Pancreas (tissue), 10 donors: Measurements from ENCODE around the gene HDAC4. TPM values are rescaled to one million over a fixed set of nuclear protein-coding genes. Genes with fewer than 3 reads are reported as not detected.

Experiments used
- ATAC-seq, 4 donors: fragments of 200-7000 bp; cut with Tn5 transposase; one replicate each; pipeline versions ENCODE4 v1.8.0 to v1.9.1; 2020; ENCODE audit warnings: mild to moderate bottlenecking in 4 of 4, moderate library complexity in 4 of 4
- DNase-seq, 6 donors: peaks; one replicate each; pipeline ENCODE4 v3.0.0-alpha.2; 2020
- FAIRE-seq: peaks from 2 replicates; lab custom pipeline; 2012; peaks lifted over from hg19 to GRCh38; lab: Jason Lieb, UNC
- H3K27ac ChIP-seq, 4 donors: fragments of 200-600 bp; sonication (generic); 1 replicate in 3 of 4; 2 replicates in 1 of 4; pipeline versions ENCODE4 v1.5.0 to v1.8.0; 2020
- H3K27me3 ChIP-seq, 4 donors: fragments of 200-600 bp; one replicate each; pipeline ENCODE4 v1.8.0; 2021
- H3K36me3 ChIP-seq, 3 donors: fragments of 200-600 bp; sonication (generic) in 1 of 3; one replicate each; pipeline versions ENCODE4 v1.5.0 to v1.8.0; 2020 to 2021
- H3K4me1 ChIP-seq, 3 donors: fragments of 200-600 bp; one replicate each; pipeline ENCODE4 v1.8.0; 2021
- H3K4me3 ChIP-seq, 4 donors: fragments of 200-600 bp; sonication (generic) in 2 of 4; one replicate each; pipeline versions ENCODE4 v1.5.0 to v1.8.0; 2020 to 2021
- H3K9me3 ChIP-seq, 4 donors: fragments of 200-600 bp; one replicate each; pipeline ENCODE4 v1.8.0; 2021
- WGBS, 2 donors: extraction: QIAGEN DNeasy Blood & Tissue Kit; methylation state at CpG; one replicate each; pipeline ENCODE4 v1.1.7; 2013; 5-methylcytosine and 5-hydroxymethylcytosine counted together
- intact Hi-C, 3 donors: fragments of 100-400 bp; cut with DNase I; formaldehyde crosslinking; loops; one replicate each; pipeline versions ENCODE4 v1.11.1 to v1.14.2; 2022
- polyA plus RNA-seq, 2 donors: library from polyadenylated mRNA; stranded (reverse); fragments of 200-250 nt; gene quantifications; one replicate each; pipeline ENCODE4 v1.2.3, GENCODE V29; 2013
- total RNA-seq, 6 donors: library from RNA; stranded (reverse); fragmentation: NEBNext Ultra II Directional in 4 of 6; extraction: Animal tissue kit (Norgen Biotek cat#: 25700) in 4 of 6; gene quantifications; one replicate each; pipeline versions ENCODE4 v1.2.1 to v1.2.4, GENCODE V29; 2021 to 2023
- TF ChIP-seq, protein P1 (sequence below), 4 donors: fragments of 200-600 bp; sonication (generic) in 3 of 4; IDR thresholded peaks; one replicate each; pipeline versions ENCODE4 v1.5.0 to v1.8.0; 2021; ENCODE audit warnings: antibody characterized with exemption in 4 of 4
- donor health status: healthy with polysubstance abuse.
- donor health status: DM: no; HTN: no; CAD: no; lungs with moderate emphysema.
- donor health status: DM: no; HTN: no; CAD: no.
- donor health status: control.
- donor health status: control.
- donor health status: Bipolar disorder and iron deficiency.
- donor health status: DM: yes; HTN: yes; CAD: no.
- donor health status: DM: no; HTN: no; CAD: no.
- donor health status: DM: no; HTN: no; CAD: no.
- donor health status: DM: yes; HTN: yes; CAD: no.

HDAC4 gene
- total and polyA plus RNA-seq, 8 donors = 8.2 to 31.8 (median 16.6) TPM

DNA sequence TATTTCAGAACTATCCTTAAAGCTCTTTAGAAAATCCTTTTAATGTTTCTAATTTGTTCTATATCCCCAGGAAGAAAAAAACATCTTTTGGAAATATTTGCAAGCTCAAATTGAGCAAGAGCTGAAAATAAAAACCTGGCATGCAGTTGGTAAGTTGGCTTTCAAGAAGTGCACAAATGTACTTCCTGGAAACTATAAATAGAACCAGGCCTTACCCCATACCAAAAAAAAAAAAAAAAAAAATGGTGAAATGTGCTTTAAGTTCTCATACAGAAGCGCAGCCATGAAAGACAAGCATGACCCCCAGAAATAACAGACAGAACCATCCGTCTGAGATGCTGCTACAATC lies 178.5 kb downstream of the HDAC4 start:
- peak overlapping the region in 3 of 4 donors; percentile 68 to 88 (median 69) for H3K27ac ChIP-seq
- intact Hi-C loops = no loop called here

DNA sequence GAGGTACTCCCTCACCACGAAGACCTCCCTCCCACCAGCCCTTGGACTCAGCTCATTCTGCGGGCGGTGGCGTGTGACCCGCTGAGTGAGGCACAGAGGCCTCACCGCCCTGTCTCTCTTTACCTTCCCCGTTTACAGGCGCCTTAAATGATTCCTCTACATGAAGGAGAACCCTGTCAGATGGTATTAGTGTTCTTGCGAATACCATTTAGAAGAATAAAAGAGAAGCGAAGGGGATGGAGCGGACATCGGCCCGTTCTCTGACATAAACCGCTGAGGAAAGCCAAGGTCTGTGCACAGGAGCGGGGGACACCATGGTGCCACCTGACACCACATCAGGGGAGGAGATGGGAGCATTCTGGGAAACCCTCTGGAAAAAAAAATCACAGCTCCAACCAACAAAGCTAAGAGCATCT lies 179.8 kb downstream of the HDAC4 start:
- Histone ChIP-seq H3K4me1 (peaks cover 17 to 42% (median 30%) of the 10 kb centered on the region in 3 donors), H3K4me3 (no peak overlapping the region), H3K27me3 (no peaks in the 10 kb centered on the region), H3K27ac (peak overlapping the region in 3 of 4 donors; percentile 68 to 88 (median 69)), H3K36me3 (no peaks in the 10 kb centered on the region), H3K9me3 (no peaks in the 10 kb centered on the region)
- DNase-seq = peak in 2 of 6 donors; percentile 22 to 31
- 96 to 97% methylated on average over 15 of the region's 15 CpGs for WGBS, 2 donors
- TF ChIP-seq, protein P1, sequence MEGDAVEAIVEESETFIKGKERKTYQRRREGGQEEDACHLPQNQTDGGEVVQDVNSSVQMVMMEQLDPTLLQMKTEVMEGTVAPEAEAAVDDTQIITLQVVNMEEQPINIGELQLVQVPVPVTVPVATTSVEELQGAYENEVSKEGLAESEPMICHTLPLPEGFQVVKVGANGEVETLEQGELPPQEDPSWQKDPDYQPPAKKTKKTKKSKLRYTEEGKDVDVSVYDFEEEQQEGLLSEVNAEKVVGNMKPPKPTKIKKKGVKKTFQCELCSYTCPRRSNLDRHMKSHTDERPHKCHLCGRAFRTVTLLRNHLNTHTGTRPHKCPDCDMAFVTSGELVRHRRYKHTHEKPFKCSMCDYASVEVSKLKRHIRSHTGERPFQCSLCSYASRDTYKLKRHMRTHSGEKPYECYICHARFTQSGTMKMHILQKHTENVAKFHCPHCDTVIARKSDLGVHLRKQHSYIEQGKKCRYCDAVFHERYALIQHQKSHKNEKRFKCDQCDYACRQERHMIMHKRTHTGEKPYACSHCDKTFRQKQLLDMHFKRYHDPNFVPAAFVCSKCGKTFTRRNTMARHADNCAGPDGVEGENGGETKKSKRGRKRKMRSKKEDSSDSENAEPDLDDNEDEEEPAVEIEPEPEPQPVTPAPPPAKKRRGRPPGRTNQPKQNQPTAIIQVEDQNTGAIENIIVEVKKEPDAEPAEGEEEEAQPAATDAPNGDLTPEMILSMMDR (IDR thresholded peaks at IDR 0.05) = no peak
- no peak for FAIRE-seq
- ATAC-seq = no peak
- intact Hi-C loops = no loop called here

More for the DNA sequence above, 178.5 kb downstream of the HDAC4 start:
- ATAC-seq (peak; percentile 37 to 67 (median 61)), FAIRE-seq (no peak), DNase-seq (no peak)
- 66 to 73% methylated on average over 2 of the region's 2 CpGs for WGBS, 2 donors
- Histone ChIP-seq H3K4me3 (no peak overlapping the region), H3K9me3 (no peaks in the 10 kb centered on the region), H3K36me3 (no peaks in the 10 kb centered on the region), H3K4me1 (peaks cover 17 to 46% (median 30%) of the 10 kb centered on the region in 3 donors), H3K27me3 (no peaks in the 10 kb centered on the region)
- TF ChIP-seq, protein P1 (IDR thresholded peaks at IDR 0.05) = no peak

DNA sequence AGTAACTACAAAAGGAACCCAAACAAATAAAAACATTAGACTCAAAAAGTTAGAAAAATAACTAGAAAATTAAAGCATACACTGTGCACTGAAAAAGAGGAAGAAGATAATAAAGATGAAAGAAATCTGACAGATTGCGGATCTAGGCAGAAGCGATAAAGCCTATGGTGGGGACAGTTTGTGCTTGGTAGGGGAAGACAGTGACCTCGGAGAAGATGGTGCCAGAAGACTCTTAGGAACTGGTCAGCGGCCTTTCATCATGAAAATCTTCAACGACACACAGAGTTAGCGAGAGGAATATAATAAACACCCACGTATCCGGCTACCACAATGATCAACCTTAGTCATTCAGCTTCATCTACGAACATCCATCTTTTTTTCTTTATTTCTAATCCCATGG lies 180.5 kb downstream of the HDAC4 start:
- intact Hi-C loops = no loop called here
- TF ChIP-seq, protein P1 (IDR thresholded peaks at IDR 0.05) = no peak
- ATAC-seq (no peak), DNase-seq (no peak), FAIRE-seq (no peak)
- H3K9me3 ChIP-seq = no peaks in the 10 kb centered on the region
- H3K4me3 ChIP-seq = no peak overlapping the region
- no peaks in the 10 kb centered on the region for H3K36me3 ChIP-seq
- no peaks in the 10 kb centered on the region for H3K27me3 ChIP-seq
- H3K4me1 ChIP-seq = peaks cover 17 to 37% (median 30%) of the 10 kb centered on the region in 3 donors
- H3K27ac ChIP-seq = no peak overlapping the region
- WGBS, 2 donors = 96 to 98% methylated on average over 9 of the region's 9 CpGs

DNA sequence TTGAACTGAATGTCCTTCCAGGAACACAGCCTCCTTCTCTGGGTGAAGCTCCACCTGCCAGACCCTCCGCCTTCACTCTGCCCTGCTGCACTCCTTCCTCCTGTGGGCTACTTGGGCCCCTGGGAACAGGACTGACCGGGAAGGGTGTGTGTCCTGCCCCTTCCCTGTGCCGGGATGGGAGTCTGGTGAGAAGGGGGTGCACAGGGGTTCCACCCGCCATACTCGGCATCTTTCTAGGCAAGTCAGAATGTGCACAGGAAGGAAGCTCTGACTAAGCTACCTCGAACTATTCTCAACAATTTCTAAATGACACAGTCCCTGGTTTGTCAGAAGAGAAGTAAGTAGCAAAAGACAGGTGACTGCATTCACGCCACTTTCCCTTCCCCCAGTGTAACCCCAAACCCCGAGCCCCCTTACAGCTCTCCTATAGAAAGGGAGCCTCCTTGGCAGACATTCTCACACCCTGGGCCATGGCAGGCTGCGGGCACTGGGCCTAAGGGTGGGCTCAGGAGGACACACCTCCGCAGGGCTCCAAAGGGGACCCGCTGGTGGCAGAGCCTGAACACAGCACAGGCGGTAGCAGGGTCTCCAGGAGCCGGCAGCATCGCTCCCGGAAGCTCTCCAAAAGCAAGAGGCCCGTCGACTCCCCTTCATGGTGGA lies 184.1 kb downstream of the HDAC4 start:
- FAIRE-seq (no peak), ATAC-seq (no peak), DNase-seq (no peak)
- WGBS, 2 donors = 89 to 91% methylated on average over 17 of the region's 17 CpGs
- peaks cover 0 to 7% (median 2%) of the 10 kb centered on the region in 3 donors for H3K4me1 ChIP-seq
- no peaks in the 10 kb centered on the region for H3K9me3 ChIP-seq
- TF ChIP-seq, protein P1 (IDR thresholded peaks at IDR 0.05) = no peak
- H3K36me3 ChIP-seq = no peaks in the 10 kb centered on the region
- no peaks in the 10 kb centered on the region for H3K27me3 ChIP-seq
- intact Hi-C loops = no loop called here
- H3K4me3 ChIP-seq = no peak overlapping the region
- H3K27ac ChIP-seq = no peak overlapping the region

DNA sequence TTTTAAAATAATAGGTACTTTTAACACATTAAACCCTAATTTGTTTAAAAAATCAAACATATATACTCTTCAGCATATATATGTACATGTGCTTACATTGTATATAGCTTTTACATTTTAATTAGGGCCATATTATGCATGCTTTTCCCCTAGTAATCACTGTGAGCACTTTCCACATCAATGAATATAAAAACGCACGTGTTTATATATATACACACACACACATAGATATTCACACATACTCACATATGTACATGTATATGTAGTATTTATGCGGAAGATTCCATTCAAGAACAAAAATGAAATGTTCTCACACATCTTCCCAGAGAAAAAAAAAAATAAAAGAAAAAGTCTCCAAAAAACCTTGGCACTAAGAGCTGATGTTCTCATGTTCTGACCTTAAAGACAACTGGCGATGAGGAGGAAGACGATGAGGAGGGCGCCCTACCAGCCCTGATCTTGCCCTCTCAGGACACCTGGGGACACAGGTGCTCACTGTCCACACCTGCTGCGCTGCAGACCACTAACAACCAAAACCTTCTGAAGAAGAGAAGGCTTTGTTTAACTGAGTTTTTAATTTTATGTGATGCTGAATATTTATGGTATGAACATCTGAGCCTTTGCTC lies 184.7 kb downstream of the HDAC4 start:
- FAIRE-seq = no peak
- 90 to 94% methylated on average over 7 of the region's 7 CpGs for WGBS, 2 donors
- intact Hi-C loops = no loop called here

More for the DNA sequence above, 184.7 kb downstream of the HDAC4 start:
- H3K9me3 ChIP-seq = no peaks in the 10 kb centered on the region
- no peaks in the 10 kb centered on the region for H3K27me3 ChIP-seq
- no peaks in the 10 kb centered on the region for H3K36me3 ChIP-seq
- H3K4me1 ChIP-seq = peaks cover 0 to under 1% (median 0%) of the 10 kb centered on the region in 3 donors
- H3K27ac ChIP-seq = no peak overlapping the region
- DNase-seq = no peak
- no peak for ATAC-seq
- TF ChIP-seq, protein P1 (IDR thresholded peaks at IDR 0.05) = no peak
- no peak overlapping the region for H3K4me3 ChIP-seq
